HepG2 (cell line): ENCODE measurements around the gene GPR37L1. TPM values are rescaled to one million over a fixed set of nuclear protein-coding genes. Genes with fewer than 3 reads are reported as not detected.

Source experiments
- HDAC1 ChIP-seq: sonication (generic); formaldehyde crosslinking; IDR thresholded peaks from 2 replicates; pipeline ENCODE4 v1.5.1; 2020; ENCODE audit warnings: mild to moderate bottlenecking, missing genetic modification reagents
- MBD4 ChIP-seq: IDR thresholded peaks from 2 replicates; pipeline ENCODE4 v1.6.1; 2012; ENCODE audit warnings: low read length, inconsistent platforms, borderline replicate concordance
- MEIS1 ChIP-seq: sonication (generic); formaldehyde crosslinking; IDR thresholded peaks from 2 replicates; pipeline ENCODE4 v1.9.0; 2021; ENCODE audit warnings: mild to moderate bottlenecking, missing genetic modification reagents, moderate library complexity, borderline replicate concordance
- NCOR1 ChIP-seq: fragments of 200-600 bp; sonication (generic); IDR thresholded peaks from 2 replicates; pipeline ENCODE4 v1.7.0; 2017; ENCODE audit warnings: antibody characterized with exemption, low read length, borderline replicate concordance
- NFKBIZ ChIP-seq: IDR thresholded peaks from 2 replicates; pipeline ENCODE4 v1.6.1; 2018; ENCODE audit warnings: missing genetic modification reagents, missing compliant biosample characterization
- RAD21 ChIP-seq: fragments of 450-650 bp; formaldehyde crosslinking; IDR thresholded peaks from 2 replicates; pipeline ENCODE4 v1.5.0; 2020; ENCODE audit warnings: mild to moderate bottlenecking
- SAP130 ChIP-seq: IDR thresholded peaks from 2 replicates; pipeline ENCODE4 v1.6.1; 2016; ENCODE audit warnings: low read depth
- TAF15 ChIP-seq: fragments of 200-400 bp; formaldehyde crosslinking; IDR thresholded peaks from one replicate; pipeline ENCODE4 v1.6.1; 2018; ENCODE audit warnings: mild to moderate bottlenecking, low read depth, low read length; ENCODE audit not compliant: poor library complexity, severe bottlenecking
- ZC3H13 ChIP-seq: sonication (generic); formaldehyde crosslinking; IDR thresholded peaks from 2 replicates; pipeline ENCODE4 v1.8.1; 2023; ENCODE audit warnings: mild to moderate bottlenecking, missing genetic modification reagents, moderate library complexity
- ZC3H4 ChIP-seq: sonication (generic); formaldehyde crosslinking; IDR thresholded peaks from 2 replicates; pipeline ENCODE4 v1.4.0; 2020; ENCODE audit warnings: missing genetic modification reagents, borderline replicate concordance
- ZFAT ChIP-seq: sonication (generic); formaldehyde crosslinking; conservative IDR thresholded peaks from 2 replicates; pipeline ENCODE4 v1.8.1; 2023; ENCODE audit warnings: missing genetic modification reagents, inconsistent platforms
- ZNF512 ChIP-seq: sonication (generic); formaldehyde crosslinking; IDR thresholded peaks from 2 replicates; pipeline ENCODE4 v1.4.0; 2020; ENCODE audit warnings: mild to moderate bottlenecking, missing genetic modification reagents
- ZNF883 ChIP-seq: sonication (generic); formaldehyde crosslinking; IDR thresholded peaks from 2 replicates; pipeline ENCODE4 v1.5.1; 2020; ENCODE audit warnings: mild to moderate bottlenecking, missing genetic modification reagents; ENCODE audit errors: not compliant biosample characterization
- polyA plus RNA-seq, 8 experiments: library from polyadenylated mRNA; depleted of rRNA in 3 of 8; stranded (reverse) in 7 of 8; unstranded in 1 of 8; fragments of >200 nt; fragmentation: Illumina TruSeq in 4 of 8; extraction: Trizol in 4 of 8; gene quantifications; 2 replicates each; pipeline versions ENCODE4 v1.2.1 to v1.2.3, GENCODE V29; 2011 to 2016; ENCODE audit warnings: low read depth in 4 of 8, missing spikeins in 1 of 8, mixed read lengths in 1 of 8; ENCODE audit not compliant: insufficient read depth in 1 of 8
- total RNA-seq, 5 experiments: library from RNA; depleted of rRNA; stranded (reverse); fragments of >200 nt; fragmentation: Illumina TruSeq; extraction: Trizol; gene quantifications; 2 replicates each; pipeline ENCODE4 v1.2.3, GENCODE V29; 2016; ENCODE audit warnings: low read depth in 1 of 5
- TF ChIP-seq, protein P1 (sequence below): sonication (generic); formaldehyde crosslinking; IDR thresholded peaks from 2 replicates; pipeline ENCODE4 v1.5.1; 2020; ENCODE audit warnings: mild to moderate bottlenecking, moderate library complexity, missing genetic modification reagents
- TF ChIP-seq, protein P2 (sequence below), 2 experiments: fragments of 450-650 bp in 1 of 2; sonication (generic) in 1 of 2; formaldehyde crosslinking in 1 of 2; IDR thresholded peaks; 2 replicates each; pipeline versions ENCODE4 v1.6.1 to v1.8.0; 2016 to 2022; ENCODE audit warnings: antibody characterized with exemption in 1 of 2, mild to moderate bottlenecking in 1 of 2, missing genetic modification reagents in 1 of 2
- TF ChIP-seq, protein P3 (sequence below): IDR thresholded peaks from 2 replicates; pipeline ENCODE4 v1.6.1; 2018; ENCODE audit warnings: missing genetic modification reagents

Gene GPR37L1
- total and polyA plus RNA-seq, 2 of the 13 experiments (the other 11 are each of a cell fraction or from before 2014, with no cell fraction given) = 0.13 TPM; not detected in 1

GRCh38 chr1:202075389-202075788 lies 47.3 kb upstream of the GPR37L1 start (continued):
- TF ChIP-seq, protein P1, sequence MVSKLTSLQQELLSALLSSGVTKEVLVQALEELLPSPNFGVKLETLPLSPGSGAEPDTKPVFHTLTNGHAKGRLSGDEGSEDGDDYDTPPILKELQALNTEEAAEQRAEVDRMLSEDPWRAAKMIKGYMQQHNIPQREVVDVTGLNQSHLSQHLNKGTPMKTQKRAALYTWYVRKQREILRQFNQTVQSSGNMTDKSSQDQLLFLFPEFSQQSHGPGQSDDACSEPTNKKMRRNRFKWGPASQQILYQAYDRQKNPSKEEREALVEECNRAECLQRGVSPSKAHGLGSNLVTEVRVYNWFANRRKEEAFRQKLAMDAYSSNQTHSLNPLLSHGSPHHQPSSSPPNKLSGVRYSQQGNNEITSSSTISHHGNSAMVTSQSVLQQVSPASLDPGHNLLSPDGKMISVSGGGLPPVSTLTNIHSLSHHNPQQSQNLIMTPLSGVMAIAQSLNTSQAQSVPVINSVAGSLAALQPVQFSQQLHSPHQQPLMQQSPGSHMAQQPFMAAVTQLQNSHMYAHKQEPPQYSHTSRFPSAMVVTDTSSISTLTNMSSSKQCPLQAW (CRISPR knock-in tag) = peak; percentile 26; the same call in 1 of the 2 replicates
- 0 out of 2 replicates have a peak, but pooled peaks have one; percentile 38 for TF ChIP-seq HDAC1 (CRISPR knock-in tag)
- peak; percentile 52; the same call in 1 of the 2 replicates for TF ChIP-seq MEIS1 (CRISPR knock-in tag)
- TF ChIP-seq ZC3H13 (CRISPR knock-in tag) = no peak
- TF ChIP-seq ZFAT (CRISPR knock-in tag) = no peak
- no peak for TF ChIP-seq NFKBIZ (CRISPR knock-in tag)
- peak; percentile 7; the same call in 1 of the 2 replicates for TF ChIP-seq SAP130
- TF ChIP-seq, protein P2, sequence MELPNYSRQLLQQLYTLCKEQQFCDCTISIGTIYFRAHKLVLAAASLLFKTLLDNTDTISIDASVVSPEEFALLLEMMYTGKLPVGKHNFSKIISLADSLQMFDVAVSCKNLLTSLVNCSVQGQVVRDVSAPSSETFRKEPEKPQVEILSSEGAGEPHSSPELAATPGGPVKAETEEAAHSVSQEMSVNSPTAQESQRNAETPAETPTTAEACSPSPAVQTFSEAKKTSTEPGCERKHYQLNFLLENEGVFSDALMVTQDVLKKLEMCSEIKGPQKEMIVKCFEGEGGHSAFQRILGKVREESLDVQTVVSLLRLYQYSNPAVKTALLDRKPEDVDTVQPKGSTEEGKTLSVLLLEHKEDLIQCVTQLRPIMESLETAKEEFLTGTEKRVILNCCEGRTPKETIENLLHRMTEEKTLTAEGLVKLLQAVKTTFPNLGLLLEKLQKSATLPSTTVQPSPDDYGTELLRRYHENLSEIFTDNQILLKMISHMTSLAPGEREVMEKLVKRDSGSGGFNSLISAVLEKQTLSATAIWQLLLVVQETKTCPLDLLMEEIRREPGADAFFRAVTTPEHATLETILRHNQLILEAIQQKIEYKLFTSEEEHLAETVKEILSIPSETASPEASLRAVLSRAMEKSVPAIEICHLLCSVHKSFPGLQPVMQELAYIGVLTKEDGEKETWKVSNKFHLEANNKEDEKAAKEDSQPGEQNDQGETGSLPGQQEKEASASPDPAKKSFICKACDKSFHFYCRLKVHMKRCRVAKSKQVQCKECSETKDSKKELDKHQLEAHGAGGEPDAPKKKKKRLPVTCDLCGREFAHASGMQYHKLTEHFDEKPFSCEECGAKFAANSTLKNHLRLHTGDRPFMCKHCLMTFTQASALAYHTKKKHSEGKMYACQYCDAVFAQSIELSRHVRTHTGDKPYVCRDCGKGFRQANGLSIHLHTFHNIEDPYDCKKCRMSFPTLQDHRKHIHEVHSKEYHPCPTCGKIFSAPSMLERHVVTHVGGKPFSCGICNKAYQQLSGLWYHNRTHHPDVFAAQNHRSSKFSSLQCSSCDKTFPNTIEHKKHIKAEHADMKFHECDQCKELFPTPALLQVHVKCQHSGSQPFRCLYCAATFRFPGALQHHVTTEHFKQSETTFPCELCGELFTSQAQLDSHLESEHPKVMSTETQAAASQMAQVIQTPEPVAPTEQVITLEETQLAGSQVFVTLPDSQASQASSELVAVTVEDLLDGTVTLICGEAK (IDR thresholded peaks at IDR 0.05) = no peak
- TF ChIP-seq, protein P2 (CRISPR knock-in tag; IDR thresholded peaks at IDR 0.05) = peak; percentile 20; the same call in 1 of the 2 replicates
- TF ChIP-seq MBD4 = no peak
- TF ChIP-seq NCOR1 = no peak
- TF ChIP-seq ZC3H4 = no peak
- TF ChIP-seq TAF15 = no peak
- no peak for TF ChIP-seq ZNF512 (CRISPR knock-in tag)
- TF ChIP-seq, protein P3, sequence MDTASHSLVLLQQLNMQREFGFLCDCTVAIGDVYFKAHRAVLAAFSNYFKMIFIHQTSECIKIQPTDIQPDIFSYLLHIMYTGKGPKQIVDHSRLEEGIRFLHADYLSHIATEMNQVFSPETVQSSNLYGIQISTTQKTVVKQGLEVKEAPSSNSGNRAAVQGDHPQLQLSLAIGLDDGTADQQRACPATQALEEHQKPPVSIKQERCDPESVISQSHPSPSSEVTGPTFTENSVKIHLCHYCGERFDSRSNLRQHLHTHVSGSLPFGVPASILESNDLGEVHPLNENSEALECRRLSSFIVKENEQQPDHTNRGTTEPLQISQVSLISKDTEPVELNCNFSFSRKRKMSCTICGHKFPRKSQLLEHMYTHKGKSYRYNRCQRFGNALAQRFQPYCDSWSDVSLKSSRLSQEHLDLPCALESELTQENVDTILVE = no peak
- no peak for TF ChIP-seq RAD21 (CRISPR knock-in tag)
- TF ChIP-seq ZNF883 (CRISPR knock-in tag) = peak; percentile 32
